ENCODE data around the gene CCDC116. TPM values are rescaled to one million over a fixed set of nuclear protein-coding genes. Genes with fewer than 3 reads are reported as not detected.
"Not testable (repeated sequence)": the region's sequence is repeated elsewhere in the genome, so short reads cannot be mapped to it uniquely, and the experiment has no call there.

The CCDC116 gene
- total RNA-seq, 1 donor, result 0.18 TPM

- no peak overlapping the region for H3K4me3 ChIP-seq (ENCODE audit: low read depth, low read length)
- DNase-seq (ENCODE audit: low read depth), result no peak
- no peak for TF ChIP-seq CTCF (IDR thresholded peaks at IDR 0.05; ENCODE audit: insufficient read depth, low read length)
Observed at GRCh38 chr22:21611210-21611977, 21.2 kb upstream of the CCDC116 start.

GRCh38 chr22:21612858-21613257, 19.7 kb upstream of the CCDC116 start:
- H3K4me3 ChIP-seq (ENCODE audit: low read depth, low read length), result no peak overlapping the region
- DNase-seq (ENCODE audit: low read depth), result no peak
- TF ChIP-seq CTCF (IDR thresholded peaks at IDR 0.05; ENCODE audit: insufficient read depth, low read length), result no peak

- no peak for TF ChIP-seq CTCF (IDR thresholded peaks at IDR 0.05; ENCODE audit: insufficient read depth, low read length)
- no peak overlapping the region for H3K4me3 ChIP-seq (ENCODE audit: low read depth, low read length)
- no peak for DNase-seq (ENCODE audit: low read depth)
Observed at GRCh38 chr22:21613553-21614233, 18.9 kb upstream of the CCDC116 start.

- H3K4me3 ChIP-seq (ENCODE audit: low read depth, low read length), result no peak overlapping the region
- no peak for DNase-seq (ENCODE audit: low read depth)
- TF ChIP-seq CTCF (IDR thresholded peaks at IDR 0.05; ENCODE audit: insufficient read depth, low read length), result no peak
Observed at GRCh38 chr22:21615731-21616130, 16.8 kb upstream of the CCDC116 start.

- DNase-seq (ENCODE audit: low read depth); H3K4me3 ChIP-seq (ENCODE audit: low read depth, low read length): not testable (repeated sequence)
Observed at GRCh38 chr22:21617337-21617736, 15.2 kb upstream of the CCDC116 start.

- DNase-seq (ENCODE audit: low read depth), result no peak
- no peak for TF ChIP-seq CTCF (IDR thresholded peaks at IDR 0.05; ENCODE audit: insufficient read depth, low read length)
- H3K4me3 ChIP-seq (ENCODE audit: low read depth, low read length), result no peak overlapping the region
Observed at GRCh38 chr22:21621025-21621424, 11.5 kb upstream of the CCDC116 start.

- DNase-seq (ENCODE audit: low read depth), result no peak
- TF ChIP-seq CTCF (IDR thresholded peaks at IDR 0.05; ENCODE audit: insufficient read depth, low read length), result no peak
- no peak overlapping the region for H3K4me3 ChIP-seq (ENCODE audit: low read depth, low read length)
Observed at GRCh38 chr22:21622011-21622918, 10.3 kb upstream of the CCDC116 start.

All from fibroblast of the aortic adventitia (primary cell).